HG03520 (cell line): ENCODE data around the gene PREX1.

Experiments used
- ATAC-seq: cut with Tn5 transposase; IDR thresholded peaks from one replicate; pipeline ENCODE4 v1.9.1; 2021; ENCODE audit warnings: mild to moderate bottlenecking, moderate library complexity; ENCODE audit not compliant: unreplicated experiment

PREX1 gene

GRCh38 chr20:48665785-48666184, 162.0 kb downstream of the PREX1 start:
- no peak for ATAC-seq

DNA sequence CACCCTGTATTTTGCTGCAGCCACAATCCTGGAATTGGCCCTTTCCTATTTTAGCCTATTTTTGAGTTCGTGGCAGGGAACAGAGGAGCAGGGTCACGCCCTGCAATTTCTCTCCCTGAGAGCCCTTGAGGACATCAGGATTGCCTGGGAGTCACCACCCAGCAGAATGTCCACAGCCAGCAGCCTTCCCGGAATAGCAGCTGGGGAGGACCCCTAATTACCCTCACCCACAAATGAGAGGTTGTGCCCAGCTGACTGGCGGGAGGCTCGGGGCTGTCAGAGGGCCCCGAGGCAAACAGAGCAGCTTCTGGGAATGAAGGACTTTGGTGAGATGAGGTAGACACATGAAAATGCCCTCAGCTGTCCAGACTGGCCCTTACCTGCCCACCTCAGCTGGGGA, 165.1 kb downstream of the PREX1 start:
- no peak for ATAC-seq

DNA sequence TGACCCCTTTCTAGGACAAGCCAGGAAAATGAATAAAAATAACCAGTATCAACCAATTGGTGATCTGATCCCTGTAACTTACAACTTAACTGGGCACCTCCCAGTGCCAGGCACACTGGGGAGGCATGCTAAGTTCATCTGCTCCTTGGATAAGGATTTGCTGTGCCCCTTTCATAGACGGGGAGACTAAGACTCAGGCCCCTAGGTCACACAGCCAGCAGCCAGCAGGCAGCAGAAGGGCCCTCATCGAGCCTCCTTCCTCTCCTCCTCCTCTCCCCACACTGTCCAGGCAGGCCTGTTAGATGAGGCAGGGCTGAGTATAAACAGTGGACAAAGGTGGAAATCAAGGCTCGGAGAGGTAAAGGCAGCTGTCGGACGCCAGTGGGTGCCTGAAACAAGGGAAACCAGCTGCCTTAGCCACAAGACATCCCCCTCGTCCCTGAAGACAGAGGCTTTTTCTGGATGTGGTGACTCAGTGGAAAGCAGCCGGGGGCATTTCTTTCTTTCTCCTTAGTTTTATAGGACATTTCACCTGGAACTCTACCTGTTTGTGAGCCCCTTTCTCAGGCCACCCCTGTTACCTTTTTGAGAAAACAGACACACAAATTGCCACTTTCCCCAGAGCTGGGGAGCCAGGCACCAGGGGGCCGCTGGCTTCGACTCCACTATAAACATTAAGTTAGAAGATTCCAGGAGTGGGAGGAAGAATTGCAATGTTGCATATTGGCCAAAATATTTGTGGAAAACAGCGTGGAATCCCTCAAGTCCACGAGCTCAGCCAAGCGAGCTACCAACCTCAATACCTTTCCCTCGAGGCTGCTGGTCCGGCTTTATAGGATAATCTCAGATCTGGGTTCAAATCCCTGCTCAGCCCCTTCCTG, 166.0 kb downstream of the PREX1 start:
- ATAC-seq = no peak

DNA sequence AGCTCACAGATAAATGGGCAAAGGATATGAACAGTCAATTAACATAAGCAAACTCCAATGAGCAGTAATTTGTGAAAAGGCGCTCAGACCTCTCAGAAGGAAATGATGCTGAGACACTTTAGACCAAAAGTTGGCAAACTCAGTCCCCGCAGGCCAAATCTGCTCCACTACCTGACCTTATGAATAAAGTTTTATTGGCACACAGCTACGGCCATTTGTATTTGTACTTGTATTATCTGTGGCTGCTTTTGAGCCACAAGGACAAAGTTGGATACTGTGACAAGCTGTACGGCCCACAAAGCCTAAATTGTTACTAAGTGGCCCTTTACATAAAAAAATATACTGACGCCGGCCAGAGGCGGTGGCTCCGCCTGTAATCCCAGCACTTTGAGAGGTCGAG, 167.0 kb downstream of the PREX1 start:
- ATAC-seq = no peak

GRCh38 chr20:48659858-48660257, 167.9 kb downstream of the PREX1 start:
- no peak for ATAC-seq

- ATAC-seq = no peak
Observed at GRCh38 chr20:48658505-48658904, 169.3 kb downstream of the PREX1 start.

DNA sequence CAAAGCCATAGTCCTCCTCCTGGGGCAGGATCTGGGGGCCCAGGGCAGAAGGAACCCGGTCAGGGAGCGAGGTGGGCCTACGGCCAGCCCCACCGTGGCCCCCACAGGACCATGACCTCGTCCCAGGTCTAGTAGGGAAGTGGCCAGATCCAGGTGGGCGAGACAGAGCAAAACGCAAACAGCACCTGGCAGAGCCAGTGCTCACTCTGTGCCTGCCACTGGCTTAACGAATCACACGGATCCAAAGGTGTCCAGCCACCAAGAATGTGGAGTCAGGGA, 169.7 kb downstream of the PREX1 start:
- no peak for ATAC-seq

DNA sequence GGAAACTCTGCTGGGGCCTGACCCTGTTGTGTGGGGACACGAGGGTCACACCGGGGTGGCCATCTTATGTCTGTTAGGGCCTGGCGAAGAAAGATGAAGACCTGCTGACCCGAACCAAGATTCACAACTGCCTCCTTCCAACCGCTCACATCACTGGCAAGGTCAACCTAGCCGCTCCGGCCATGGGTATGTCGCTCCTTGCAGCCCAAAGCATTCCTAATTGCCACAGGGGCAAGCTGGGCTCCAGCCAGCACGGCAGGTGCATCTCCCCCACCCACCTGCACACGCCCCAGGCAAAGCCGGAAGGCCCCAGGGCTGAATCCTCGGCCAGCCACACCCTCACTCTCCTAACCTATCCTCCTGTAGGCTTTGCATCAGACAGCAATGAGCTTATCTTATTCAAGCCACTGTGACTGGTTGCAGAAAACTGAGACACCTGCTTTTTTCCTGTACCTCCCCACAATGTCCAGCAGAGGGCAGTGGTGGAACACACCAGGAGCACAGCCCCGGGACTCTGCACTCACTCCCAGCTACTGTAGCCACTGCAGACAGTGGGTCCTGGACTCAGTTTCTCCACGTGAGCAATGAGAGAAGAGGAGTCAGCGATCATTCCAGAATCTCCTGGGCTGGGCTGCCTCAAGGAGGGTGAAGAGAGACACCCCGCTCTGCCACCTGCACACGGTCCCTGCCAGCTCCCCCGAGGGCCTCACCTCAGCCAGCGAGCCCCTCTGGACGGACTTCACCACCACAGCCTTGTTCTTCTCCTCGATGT, 170.2 kb downstream of the PREX1 start:
- ATAC-seq = no peak

- no peak for ATAC-seq
Observed at GRCh38 chr20:48656661-48657211, 171.1 kb downstream of the PREX1 start.

DNA sequence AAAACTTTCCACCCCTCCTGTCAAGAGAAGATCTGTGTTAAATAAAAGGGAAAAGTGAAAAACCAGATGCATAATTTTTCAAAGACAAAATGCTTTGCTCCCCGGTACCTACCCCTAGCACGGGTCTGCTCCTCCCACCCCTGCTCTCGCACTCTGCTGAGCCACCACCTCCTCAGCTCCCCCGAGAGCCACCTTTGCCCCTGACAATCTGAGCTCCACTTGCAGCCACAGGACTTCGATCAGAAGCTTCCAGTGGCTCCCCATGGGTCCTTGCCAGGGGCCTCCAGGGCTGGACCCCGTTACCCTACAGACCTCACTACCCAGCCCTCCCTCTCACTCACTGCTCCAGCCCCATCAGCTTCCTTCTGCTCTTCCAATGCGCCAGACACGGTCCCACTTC, 171.7 kb downstream of the PREX1 start:
- no peak for ATAC-seq

- no peak for ATAC-seq
Observed at GRCh38 chr20:48653706-48654051, 174.1 kb downstream of the PREX1 start.

GRCh38 chr20:48652961-48653705, 174.7 kb downstream of the PREX1 start:
- no peak for ATAC-seq

DNA sequence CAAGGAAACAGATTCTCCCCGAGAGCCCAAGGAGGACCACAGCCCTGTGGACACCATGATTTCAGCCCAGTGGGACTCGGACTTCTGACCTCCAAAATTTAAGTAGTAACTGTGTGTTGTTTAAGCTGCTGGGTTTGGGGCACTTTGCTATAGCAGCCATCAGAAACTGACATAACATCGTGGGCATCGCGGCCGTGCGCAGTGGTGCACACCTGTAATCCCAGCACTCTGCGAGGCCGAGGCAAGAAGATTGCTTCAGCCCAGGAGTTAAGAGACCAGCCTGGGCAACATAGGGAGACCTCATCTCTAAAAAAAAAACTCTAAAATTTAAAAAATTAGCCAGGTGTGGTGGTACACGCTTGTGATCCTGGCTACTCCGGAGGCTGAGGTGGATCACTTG, 175.8 kb downstream of the PREX1 start:
- ATAC-seq = no peak

- ATAC-seq = no peak
Observed at GRCh38 chr20:48651271-48651670, 176.5 kb downstream of the PREX1 start.

GRCh38 chr20:48649868-48650267, 177.9 kb downstream of the PREX1 start:
- ATAC-seq = no peak

DNA sequence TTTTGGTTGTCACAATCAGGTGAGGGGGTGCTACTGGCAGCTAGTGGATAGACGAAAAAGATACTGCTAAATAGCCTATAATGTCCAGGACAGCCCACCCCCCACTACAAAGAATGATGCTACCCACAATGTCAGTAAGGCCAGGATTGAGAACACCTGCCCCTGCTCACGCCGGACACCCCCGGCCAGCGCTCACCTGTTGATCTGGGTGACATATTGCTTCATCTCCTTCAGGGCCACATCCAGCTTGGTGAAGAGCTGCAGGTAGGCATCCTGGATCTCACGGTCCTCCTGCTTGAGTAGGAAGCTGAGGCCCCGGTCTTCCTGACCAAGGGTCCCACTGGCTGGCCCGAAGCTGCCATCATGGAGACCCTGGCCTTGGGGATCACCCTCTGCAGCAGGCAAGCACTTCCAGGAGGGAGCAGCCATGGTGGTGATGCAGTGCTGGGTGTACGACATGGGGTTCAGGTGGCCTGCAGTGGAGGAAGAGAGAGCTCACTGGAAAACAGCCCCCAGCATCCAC, 178.6 kb downstream of the PREX1 start:
- no peak for ATAC-seq

- ATAC-seq = no peak
Observed at GRCh38 chr20:48648482-48649051, 179.2 kb downstream of the PREX1 start.

- no peak for ATAC-seq
Observed at GRCh38 chr20:48647858-48648257, 179.9 kb downstream of the PREX1 start.

DNA sequence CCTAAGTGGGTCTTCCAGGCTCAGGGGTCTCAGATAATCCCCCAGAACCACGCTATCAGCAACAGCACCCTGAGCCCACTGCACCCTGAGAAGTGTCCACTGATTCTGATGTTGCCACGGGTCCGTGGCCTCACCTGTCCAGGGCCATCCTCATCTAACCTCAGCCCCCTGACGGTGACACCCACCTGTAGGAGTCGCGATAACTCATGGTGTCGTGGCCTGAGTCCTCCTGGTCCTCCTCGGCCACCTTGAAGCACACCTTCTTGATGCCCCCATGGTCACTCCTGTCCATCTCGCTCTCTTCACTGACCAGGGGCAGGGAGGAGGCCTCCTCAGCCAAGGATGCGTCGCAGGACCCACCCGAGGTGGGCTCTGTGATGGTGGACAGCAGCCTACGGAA, 182.1 kb downstream of the PREX1 start:
- ATAC-seq = no peak

GRCh38 chr20:48644286-48644828, 183.4 kb downstream of the PREX1 start:
- ATAC-seq = no peak
